HEK293 (cell line): ENCODE measurements around the gene TMPRSS7.

ENCODE experiments used
- CTCF ChIA-PET: fragments of 350-600 bp; formaldehyde crosslinking; extraction: SDS; loops from one replicate; lab custom pipeline; 2021; ENCODE audit warnings: antibody characterized with exemption; lab: Yijun Ruan, JAX
- POLR2A ChIA-PET: fragments of 300-600 bp; formaldehyde crosslinking; extraction: SDS; loops from one replicate; lab custom pipeline; 2020; ENCODE audit warnings: antibody characterized with exemption, inconsistent platforms; lab: Yijun Ruan, JAX
- H3K27ac ChIP-seq: fragments of 200-500 bp; sonication (Bioruptor generic); 2 replicates; pipeline ENCODE4 v1.5.1; 2014; ENCODE audit warnings: low read depth, low read length, control low read depth, inconsistent platforms; ENCODE audit errors: extremely low read depth
- H3K36me3 ChIP-seq, 2 experiments: fragments of 200-500 bp in 1 of 2; sonication (Bioruptor generic) in 1 of 2; 1 replicate in 1 of 2; 2 replicates in 1 of 2; pipeline ENCODE4 v1.5.1; 2014 to 2017; ENCODE audit warnings: inconsistent platforms in 2 of 2, low read length in 2 of 2; ENCODE audit not compliant: control insufficient read depth in 2 of 2, insufficient read depth in 1 of 2
- H3K4me1 ChIP-seq: fragments of 200-500 bp; sonication (Bioruptor generic); 2 replicates; pipeline ENCODE4 v1.5.1; 2014; ENCODE audit warnings: mild to moderate bottlenecking, low read length, inconsistent platforms; ENCODE audit not compliant: control insufficient read depth, insufficient read depth
- H3K4me3 ChIP-seq: 2 replicates; pipeline ENCODE4 v1.5.1; 2011; ENCODE audit warnings: low read depth, mild to moderate bottlenecking, control low read depth, low read length, moderate library complexity
- H3K9me3 ChIP-seq: fragments of 200-500 bp; sonication (Bioruptor generic); 2 replicates; pipeline ENCODE4 v1.5.1; 2014; ENCODE audit warnings: low read depth, low read length, inconsistent platforms; ENCODE audit not compliant: control insufficient read depth, insufficient read depth
- OVOL3 ChIP-seq: fragments of 450-650 bp; formaldehyde crosslinking; IDR thresholded peaks from 2 replicates; pipeline ENCODE4 v1.5.1; 2016; ENCODE audit warnings: missing biosample characterization, missing genetic modification characterization
- PATZ1 ChIP-seq: fragments of 450-650 bp; formaldehyde crosslinking; IDR thresholded peaks from 2 replicates; pipeline ENCODE4 v1.5.1; 2016; ENCODE audit warnings: missing biosample characterization, missing genetic modification characterization
- PBX3 ChIP-seq: sonication (generic); formaldehyde crosslinking; IDR thresholded peaks from 2 replicates; pipeline ENCODE4 v1.8.1; 2022; ENCODE audit warnings: mild to moderate bottlenecking, moderate library complexity, missing genetic modification reagents
- PRDM1 ChIP-seq: fragments of 450-650 bp; formaldehyde crosslinking; IDR thresholded peaks from 2 replicates; pipeline ENCODE4; 2016; ENCODE audit warnings: missing biosample characterization, missing genetic modification characterization
- PRDM10 ChIP-seq: fragments of 450-650 bp; formaldehyde crosslinking; IDR thresholded peaks from 2 replicates; pipeline ENCODE4 v1.5.1; 2016; ENCODE audit warnings: missing biosample characterization, missing genetic modification characterization
- ZBTB10 ChIP-seq: fragments of 450-650 bp; formaldehyde crosslinking; IDR thresholded peaks from 2 replicates; pipeline ENCODE4 v1.5.1; 2016; ENCODE audit warnings: missing biosample characterization, missing genetic modification characterization
- ZBTB11 ChIP-seq: fragments of 450-650 bp; formaldehyde crosslinking; conservative IDR thresholded peaks from 2 replicates; pipeline ENCODE4 v1.5.1; 2016; ENCODE audit warnings: low read depth, missing biosample characterization, missing genetic modification characterization
- ZNF112 ChIP-seq: fragments of 450-650 bp; formaldehyde crosslinking; IDR thresholded peaks from 2 replicates; pipeline ENCODE4 v1.5.0; 2017; ENCODE audit warnings: missing biosample characterization, missing genetic modification characterization
- ZNF133 ChIP-seq: fragments of 450-650 bp; formaldehyde crosslinking; IDR thresholded peaks from 2 replicates; pipeline ENCODE4 v1.5.1; 2016; ENCODE audit warnings: missing biosample characterization, missing genetic modification characterization
- ZNF138 ChIP-seq: fragments of 450-650 bp; formaldehyde crosslinking; IDR thresholded peaks from 2 replicates; pipeline ENCODE4 v1.5.1; 2016; ENCODE audit warnings: missing biosample characterization, missing genetic modification characterization, borderline replicate concordance
- ZNF16 ChIP-seq: fragments of 450-650 bp; formaldehyde crosslinking; IDR thresholded peaks from 2 replicates; pipeline ENCODE4 v1.5.1; 2016; ENCODE audit warnings: low read depth, missing biosample characterization, missing genetic modification characterization
- ZNF202 ChIP-seq: fragments of 450-650 bp; formaldehyde crosslinking; IDR thresholded peaks from 2 replicates; pipeline ENCODE4 v1.5.1; 2016; ENCODE audit warnings: missing biosample characterization, missing genetic modification characterization, borderline replicate concordance
- ZNF302 ChIP-seq: fragments of 450-650 bp; formaldehyde crosslinking; IDR thresholded peaks from 2 replicates; pipeline ENCODE4 v1.5.1; 2016; ENCODE audit warnings: missing biosample characterization, missing genetic modification characterization, low read depth
- ZNF335 ChIP-seq: fragments of 450-650 bp; formaldehyde crosslinking; conservative IDR thresholded peaks from 2 replicates; pipeline ENCODE4 v1.5.1; 2016; ENCODE audit warnings: missing biosample characterization, missing genetic modification characterization
- ZNF391 ChIP-seq: fragments of 450-650 bp; formaldehyde crosslinking; IDR thresholded peaks from 2 replicates; pipeline ENCODE4 v1.5.1; 2016; ENCODE audit warnings: low read depth, missing biosample characterization, missing genetic modification characterization, borderline replicate concordance
- ZNF398 ChIP-seq: fragments of 450-650 bp; formaldehyde crosslinking; IDR thresholded peaks from 2 replicates; pipeline ENCODE4 v1.5.1; 2017; ENCODE audit warnings: missing biosample characterization, missing genetic modification characterization
- ZNF48 ChIP-seq: fragments of 450-650 bp; formaldehyde crosslinking; IDR thresholded peaks from 2 replicates; pipeline ENCODE4 v1.5.1; 2016; ENCODE audit warnings: missing biosample characterization, missing genetic modification characterization
- ZNF514 ChIP-seq: fragments of 450-650 bp; formaldehyde crosslinking; IDR thresholded peaks from 2 replicates; pipeline ENCODE4 v1.5.1; 2016; ENCODE audit warnings: missing biosample characterization, missing genetic modification characterization
- ZNF792 ChIP-seq: fragments of 450-650 bp; formaldehyde crosslinking; IDR thresholded peaks from 2 replicates; pipeline ENCODE4 v1.5.1; 2016; ENCODE audit warnings: missing biosample characterization, missing genetic modification characterization
- ZSCAN4 ChIP-seq: fragments of 450-650 bp; formaldehyde crosslinking; IDR thresholded peaks from 2 replicates; pipeline ENCODE4 v1.5.1; 2017; ENCODE audit warnings: missing biosample characterization, missing genetic modification characterization

Gene TMPRSS7

GRCh38 chr3:112020674-112021085 is 13.9 kb upstream of the TMPRSS7 start (continued):
- no peak for TF ChIP-seq ZNF398
- no peak for TF ChIP-seq OVOL3 (tag by site-specific recombination)
- no peak for TF ChIP-seq ZNF133 (tag by site-specific recombination)
- TF ChIP-seq, all 188 proteins: peak for 0

GRCh38 chr3:112027142-112027541 is 7.4 kb upstream of the TMPRSS7 start:
- H3K4me3 ChIP-seq, result no peak overlapping the region
- H3K9me3 ChIP-seq, result no peaks in the 10 kb centered on the region
- no peak overlapping the region for H3K27ac ChIP-seq
- CTCF ChIA-PET, result interaction anchor here (1.5 kb wide), 1 partner anchor 13 kb away, joined by 5 read pairs; no protein-coding TSS in a partner anchor
- no peaks in the 10 kb centered on the region for H3K4me1 ChIP-seq
- no peaks in the 10 kb centered on the region for H3K36me3 ChIP-seq
- POLR2A ChIA-PET, result no interaction called here
- TF ChIP-seq ZBTB11 (no peak), ZNF112 (tag by site-specific recombination) (no peak), ZSCAN4 (tag by site-specific recombination) (no peak), ZNF138 (tag by site-specific recombination) (no peak), ZNF302 (tag by site-specific recombination) (no peak), PATZ1 (tag by site-specific recombination) (no peak), ZBTB10 (no peak), ZNF335 (tag by site-specific recombination) (no peak), ZNF48 (tag by site-specific recombination) (no peak), PBX3 (CRISPR knock-in tag) (no peak), ZNF792 (tag by site-specific recombination) (no peak), PRDM10 (tag by site-specific recombination) (no peak), ZNF202 (no peak), ZNF514 (tag by site-specific recombination) (no peak), PRDM1 (tag by site-specific recombination) (no peak), ZNF391 (no peak), ZNF16 (no peak)
